HG03520 (cell line): ENCODE measurements around the gene ZNF182.
"Not testable (repeated sequence)": the region's sequence is repeated elsewhere in the genome, so short reads cannot be mapped to it uniquely, and the experiment has no call there.

Experiments
- ATAC-seq: cut with Tn5 transposase; IDR thresholded peaks from one replicate; pipeline ENCODE4 v1.9.1; 2021; ENCODE audit warnings: mild to moderate bottlenecking, moderate library complexity; ENCODE audit not compliant: unreplicated experiment

The ZNF182 gene

GRCh38 chrX:48003758-48004457 is at the start of gene ZNF182:
Gene ZNF182, minus strand, starts transcription at chrX:48003989. Its CDS starts 1,380 bp downstream, at chrX:48002609.
- peak; percentile 66 for ATAC-seq

GRCh38 chrX:48046846-48047245 is 43.1 kb upstream of the ZNF182 start:
- ATAC-seq = no peak

DNA sequence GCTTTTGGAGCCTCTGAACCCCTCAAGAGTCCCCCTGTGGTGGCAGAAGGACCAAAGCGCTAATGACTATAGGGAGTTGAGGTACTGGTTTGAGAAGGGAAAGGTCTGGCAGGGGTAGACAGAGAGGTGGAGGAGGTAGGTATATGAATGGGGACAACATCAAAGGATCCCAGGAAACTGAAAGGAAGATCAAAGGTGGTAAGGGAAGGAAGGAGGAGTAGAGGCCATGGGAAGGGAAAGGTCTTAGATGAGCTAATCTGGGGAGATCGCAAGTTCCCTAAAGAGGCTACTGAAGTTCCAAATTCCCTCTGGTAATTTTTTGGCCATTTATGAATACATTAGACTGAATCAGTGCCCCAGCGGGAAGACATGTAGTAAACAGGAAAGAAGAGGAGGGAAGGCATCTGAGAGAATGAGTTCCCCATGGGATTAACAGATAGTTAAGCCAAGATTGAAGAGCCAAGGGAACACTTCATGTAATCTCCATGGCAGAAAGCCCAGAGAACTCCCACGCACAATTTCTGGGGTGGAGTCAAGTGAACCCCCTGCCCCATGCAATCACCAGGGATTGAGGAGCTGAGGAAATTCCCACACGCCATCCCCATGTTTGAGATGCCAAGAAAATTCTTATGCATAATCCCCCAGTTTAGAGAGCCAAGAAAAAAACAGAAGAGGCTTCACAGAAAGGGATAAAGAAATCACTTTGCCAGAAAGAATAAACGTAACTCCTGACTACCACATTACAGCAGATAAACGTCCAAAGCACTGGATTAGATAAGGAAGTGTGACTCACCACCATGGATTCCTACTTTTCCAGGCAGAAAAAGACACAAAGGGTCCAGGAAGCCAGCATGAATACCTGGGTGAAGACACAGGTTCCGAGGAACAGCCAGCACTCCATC is 41.9 kb upstream of the ZNF182 start:
- no peak for ATAC-seq

DNA sequence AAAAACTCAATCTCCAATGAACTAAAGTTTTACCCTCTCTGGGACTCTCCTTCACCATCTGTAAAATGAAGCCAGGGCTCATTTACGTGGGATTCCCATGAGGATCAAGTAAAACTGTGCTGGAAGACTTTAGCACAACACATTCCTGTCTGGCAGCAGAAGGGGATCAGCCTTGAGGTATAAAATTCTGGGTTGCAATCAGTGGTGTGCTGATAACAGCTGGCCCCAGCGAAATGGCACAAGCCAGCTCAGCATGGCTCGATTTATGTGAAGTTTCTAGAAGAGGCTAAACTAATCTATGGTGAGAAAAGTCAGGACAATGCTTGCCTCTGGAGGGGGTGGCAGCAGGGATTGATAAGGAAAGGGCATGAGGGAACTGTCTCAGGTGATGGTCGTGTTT is 39.3 kb upstream of the ZNF182 start:
- ATAC-seq = no peak

GRCh38 chrX:48035891-48036290 is 32.1 kb upstream of the ZNF182 start:
- ATAC-seq = no peak

DNA sequence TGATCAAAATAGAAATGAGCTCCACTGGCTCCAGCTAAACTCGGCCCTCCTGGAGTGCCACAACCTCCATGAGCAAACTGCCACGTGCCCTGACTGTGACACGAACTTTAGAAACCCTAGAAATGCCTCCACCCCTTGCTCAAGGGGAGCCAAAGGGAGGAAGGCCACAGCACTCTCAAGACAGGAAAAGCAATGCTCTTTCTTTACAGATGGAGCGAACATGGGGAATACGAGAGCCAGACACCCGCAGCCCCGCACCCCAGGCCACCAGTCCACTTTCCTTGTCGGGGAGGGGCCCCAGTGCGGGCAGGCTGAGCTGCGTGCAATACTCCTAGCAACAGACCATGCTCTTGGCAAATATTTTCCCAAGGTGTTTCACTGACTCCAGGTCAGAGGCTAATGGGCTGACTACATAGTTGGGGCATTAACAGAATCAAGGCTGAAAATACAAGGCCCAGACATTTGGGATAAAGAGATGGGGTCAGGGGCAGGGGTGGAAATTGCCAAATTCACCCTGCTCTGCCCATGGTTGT is 26.9 kb upstream of the ZNF182 start:
- not testable (repeated sequence) for ATAC-seq

DNA sequence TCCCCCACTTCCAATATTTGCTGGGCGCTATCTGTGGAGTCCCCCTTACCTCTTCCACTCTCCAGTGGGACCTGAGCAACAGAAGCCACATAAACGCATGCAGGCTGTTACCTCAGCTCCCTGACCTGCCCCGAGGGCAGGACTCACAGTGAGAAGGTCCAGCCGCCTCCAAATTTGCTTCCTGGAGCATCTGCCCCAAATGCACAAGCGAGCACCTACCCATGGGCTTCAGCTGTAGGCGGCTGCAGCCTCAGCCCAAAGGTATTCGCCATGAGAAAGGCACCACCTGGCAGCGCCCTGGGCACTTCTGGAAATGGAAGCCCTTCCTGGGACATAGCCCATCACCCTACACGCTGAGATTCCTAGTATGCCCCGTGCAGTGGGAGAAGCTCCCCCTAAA is 26.4 kb upstream of the ZNF182 start:
- no peak for ATAC-seq

- no peak for ATAC-seq
Observed at GRCh38 chrX:48028091-48028490, 24.3 kb upstream of the ZNF182 start.

DNA sequence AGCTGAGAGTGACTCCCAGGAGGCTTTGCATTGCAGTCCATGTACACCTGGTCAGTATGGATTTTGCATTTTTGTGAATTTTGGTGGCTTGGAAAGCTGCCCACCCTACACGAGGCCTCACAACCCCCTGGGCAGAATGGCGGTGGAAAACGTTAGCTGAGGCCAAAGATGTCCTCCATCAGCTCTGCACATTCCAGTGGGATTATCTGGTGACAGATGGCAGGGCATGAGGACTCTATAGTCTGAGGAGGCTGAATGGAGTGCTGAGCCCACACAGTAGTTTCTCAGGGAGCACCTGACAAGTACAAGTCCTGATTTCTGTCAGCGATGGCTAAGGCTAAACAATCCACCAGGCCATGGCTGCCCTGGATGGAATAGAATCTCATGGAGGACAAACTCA is 23.8 kb upstream of the ZNF182 start:
- not testable (repeated sequence) for ATAC-seq

- ATAC-seq = no peak
Observed at GRCh38 chrX:48025561-48025960, 21.8 kb upstream of the ZNF182 start.

DNA sequence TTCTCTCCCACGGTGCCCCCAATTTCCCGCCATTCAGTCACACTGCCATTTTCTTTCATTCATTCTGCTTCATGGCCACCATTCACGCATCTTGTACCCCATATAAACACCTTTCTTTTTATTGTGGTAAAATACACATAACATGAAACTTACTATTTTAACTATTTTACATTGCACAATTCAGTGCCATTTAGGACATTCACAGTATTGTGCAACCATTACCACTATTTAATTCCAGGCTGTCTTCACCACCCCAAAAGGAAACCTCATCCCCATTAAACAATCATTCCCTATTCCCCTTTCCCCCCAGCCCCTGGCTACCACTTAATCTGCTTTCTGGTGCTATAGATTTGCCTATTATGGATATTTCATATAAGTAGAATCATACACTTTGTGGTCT is 18.9 kb upstream of the ZNF182 start:
- no peak for ATAC-seq

DNA sequence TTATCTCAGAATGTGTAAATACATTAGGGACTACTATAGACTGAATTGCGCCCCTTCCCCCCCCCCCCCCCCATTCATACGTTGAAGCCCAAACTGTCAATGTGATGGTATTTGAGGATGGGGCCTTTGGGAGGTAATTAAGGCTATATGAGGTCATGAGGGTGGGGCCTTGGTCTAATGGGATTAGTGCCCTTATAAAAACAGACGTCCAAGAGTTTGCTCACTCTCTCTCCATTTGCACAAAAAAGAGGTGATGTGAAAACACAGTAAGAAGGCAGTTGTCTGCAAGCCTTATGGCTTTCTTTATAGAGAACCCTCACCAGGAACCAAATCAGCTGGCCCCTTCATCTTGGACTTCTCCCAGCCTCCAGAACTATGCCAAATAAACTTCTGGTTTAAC is 18.3 kb upstream of the ZNF182 start:
- no peak for ATAC-seq

GRCh38 chrX:48021026-48021900 is 17.5 kb upstream of the ZNF182 start:
- ATAC-seq = no peak

DNA sequence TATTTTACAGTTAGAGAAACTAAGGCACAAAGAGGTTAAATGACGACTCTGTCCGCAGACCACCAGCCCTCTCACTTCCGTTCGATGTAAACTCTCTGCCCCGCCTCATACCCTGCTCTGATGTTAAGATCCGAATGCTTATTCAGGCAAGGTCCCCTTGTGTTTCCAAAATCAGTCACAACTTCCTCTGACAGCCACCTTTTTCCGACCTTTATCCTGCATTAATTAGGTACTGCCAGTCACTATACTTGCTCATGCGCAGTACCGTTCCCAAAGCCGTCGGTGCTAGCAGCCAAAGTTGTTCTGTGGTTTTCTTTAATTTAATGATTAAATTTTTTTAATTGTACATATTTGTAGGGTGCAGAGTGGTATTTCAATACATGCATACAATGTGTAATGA is 16.7 kb upstream of the ZNF182 start:
- ATAC-seq = not testable (repeated sequence)

DNA sequence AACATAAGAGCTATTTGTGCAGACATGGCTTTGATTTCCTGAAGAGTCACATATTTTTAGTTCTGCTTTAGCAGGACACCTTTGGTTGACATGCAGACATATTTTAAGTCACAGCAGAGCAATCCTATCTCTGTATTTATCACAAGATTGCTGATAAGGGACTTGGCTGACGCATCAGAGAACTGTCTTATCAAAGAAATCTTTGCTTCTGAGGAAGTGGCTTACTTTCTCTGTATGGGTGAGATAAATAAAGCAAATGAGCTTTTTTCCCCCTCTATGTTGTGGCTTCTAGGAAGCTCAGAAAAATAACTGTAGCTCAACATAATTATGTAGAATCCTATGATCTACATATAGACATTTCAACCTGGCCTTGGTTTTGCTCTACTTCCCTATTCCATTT is 16.1 kb upstream of the ZNF182 start:
- ATAC-seq = not testable (repeated sequence)

GRCh38 chrX:48016583-48017310 is 13.0 kb upstream of the ZNF182 start:
- not testable (repeated sequence) for ATAC-seq

GRCh38 chrX:48009445-48009960 is 5.7 kb upstream of the ZNF182 start:
- ATAC-seq = not testable (repeated sequence)

DNA sequence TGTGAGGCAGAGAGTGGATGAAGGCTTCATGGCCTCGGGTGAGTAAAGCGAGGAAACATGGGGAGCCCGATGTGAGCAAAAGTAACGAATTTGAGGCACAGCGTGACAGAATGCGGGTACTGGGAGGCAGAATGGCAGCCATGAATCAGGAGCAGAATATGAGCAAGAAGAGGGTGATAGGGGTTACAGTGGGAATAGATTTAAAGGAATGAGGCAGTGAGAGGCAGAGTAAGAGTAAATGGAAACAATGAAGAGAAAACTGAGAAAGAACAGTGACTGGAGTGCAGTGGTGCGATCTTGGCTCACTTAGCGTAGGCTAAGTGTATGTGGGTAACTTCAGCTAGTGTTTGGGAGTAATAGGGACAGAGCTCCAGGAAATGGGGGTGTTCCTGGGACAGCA is 2.9 kb upstream of the ZNF182 start, which contains the start of gene SPACA5:
Gene SPACA5 (plus strand): TSS at position 301 of the 400 bp plus-strand sequence. CDS start 815 bp downstream, outside the sequence.
- ATAC-seq = not testable (repeated sequence)

DNA sequence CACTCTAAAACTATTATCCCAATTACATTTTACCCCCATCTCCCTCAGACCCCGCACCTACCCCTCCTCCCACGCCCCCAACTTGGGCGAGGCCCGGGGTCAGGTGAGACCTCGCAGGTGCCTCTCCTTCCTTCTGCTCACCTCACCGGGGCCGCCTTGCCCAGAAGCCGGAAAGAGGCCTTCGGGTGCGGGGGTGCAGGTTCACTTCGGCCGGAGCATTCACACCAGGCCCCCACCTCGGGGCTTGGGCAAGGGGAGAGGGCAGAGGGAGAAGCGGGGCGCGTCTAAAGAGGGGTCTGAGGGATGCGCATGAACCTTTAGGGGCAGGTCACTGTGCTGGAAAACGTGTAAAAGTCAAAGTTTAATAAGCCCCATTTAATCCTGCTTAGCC is 427 bp downstream of the ZNF182 start:
- peak; percentile 4 for ATAC-seq

GRCh38 chrX:48002929-48003328 is 860 bp downstream of the ZNF182 start:
- no peak for ATAC-seq
